HG03159 (cell line): ENCODE measurements around the gene RBM33.

ENCODE experiments used
- ATAC-seq: cut with Tn5 transposase; IDR thresholded peaks from one replicate; pipeline ENCODE4 v1.9.1; 2021; ENCODE audit warnings: mild to moderate bottlenecking, moderate library complexity; ENCODE audit not compliant: unreplicated experiment

The RBM33 gene

DNA sequence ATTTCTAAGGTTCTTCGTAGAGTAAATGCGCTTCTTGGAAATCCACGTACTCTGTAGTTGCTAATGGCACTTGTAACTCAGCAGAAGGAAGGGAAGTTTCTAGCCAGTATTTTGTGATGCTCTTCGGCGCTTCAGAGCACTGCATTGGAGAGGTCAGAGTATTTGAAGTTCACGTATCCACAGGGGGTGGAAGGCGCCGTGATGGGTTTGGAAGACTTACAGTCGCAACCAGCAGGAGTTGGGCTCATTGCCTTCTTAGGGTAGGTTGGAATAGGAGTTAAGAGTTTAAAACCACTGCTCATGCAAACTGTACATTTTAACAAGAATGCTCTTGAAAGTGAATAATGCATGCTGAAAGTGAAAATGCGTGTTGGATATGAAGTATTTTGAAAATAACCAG is 118.7 kb downstream of the RBM33 start:
- ATAC-seq = no peak

DNA sequence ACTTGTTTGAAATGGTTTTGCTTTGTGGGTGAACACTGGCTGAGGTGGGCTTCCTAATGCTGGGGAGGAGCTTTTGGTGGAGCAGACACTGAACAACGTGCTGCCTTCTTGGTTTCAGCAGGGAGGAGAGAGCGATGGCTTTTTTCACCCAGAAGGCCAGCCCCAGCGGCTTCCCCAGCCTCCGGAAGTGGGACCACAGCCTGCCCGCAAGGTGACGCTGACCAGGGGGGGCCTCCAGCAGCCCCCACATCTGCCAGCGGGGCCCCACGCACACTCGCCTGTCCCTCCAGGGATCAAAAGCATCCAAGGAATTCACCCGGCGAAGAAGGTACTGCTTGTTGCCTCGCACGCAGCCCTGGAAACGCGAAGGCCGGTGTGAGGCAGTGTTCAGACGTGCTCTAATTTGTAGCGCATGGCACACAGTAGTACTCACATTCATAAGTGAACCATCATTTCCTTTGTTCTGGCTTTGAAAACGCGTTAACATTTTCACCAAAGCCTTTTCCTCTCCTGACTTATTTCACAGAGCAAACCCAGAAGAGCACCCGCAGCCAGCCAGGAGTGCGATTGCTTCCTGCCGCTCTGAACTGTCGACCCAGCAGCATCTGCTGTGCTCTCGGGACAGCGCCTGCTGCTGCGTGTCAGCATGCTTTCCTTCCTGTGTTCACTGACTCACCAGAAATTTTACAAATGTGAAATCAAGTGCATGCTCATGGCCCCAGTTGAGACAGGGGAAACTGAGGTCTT is 119.4 kb downstream of the RBM33 start:
- ATAC-seq = peak; percentile 54

DNA sequence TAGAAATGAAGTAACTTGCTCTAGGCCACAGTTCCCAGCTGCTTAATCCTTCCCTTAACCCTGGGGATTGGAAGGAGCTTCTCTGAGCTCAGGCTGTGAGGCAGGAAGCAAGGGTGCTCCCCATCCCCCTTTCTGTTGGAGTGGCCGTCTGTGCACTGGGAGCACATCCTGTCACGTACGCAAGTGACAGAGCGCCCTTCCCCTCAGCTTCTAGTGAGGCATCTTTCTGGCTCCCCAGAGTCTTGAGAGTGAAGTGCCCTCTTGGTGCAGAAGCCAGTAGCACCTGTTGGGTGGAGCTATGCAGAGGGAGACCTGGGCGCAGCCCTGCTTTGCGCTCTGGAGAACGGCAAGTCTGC is 120.0 kb downstream of the RBM33 start:
- ATAC-seq = peak; percentile 38

DNA sequence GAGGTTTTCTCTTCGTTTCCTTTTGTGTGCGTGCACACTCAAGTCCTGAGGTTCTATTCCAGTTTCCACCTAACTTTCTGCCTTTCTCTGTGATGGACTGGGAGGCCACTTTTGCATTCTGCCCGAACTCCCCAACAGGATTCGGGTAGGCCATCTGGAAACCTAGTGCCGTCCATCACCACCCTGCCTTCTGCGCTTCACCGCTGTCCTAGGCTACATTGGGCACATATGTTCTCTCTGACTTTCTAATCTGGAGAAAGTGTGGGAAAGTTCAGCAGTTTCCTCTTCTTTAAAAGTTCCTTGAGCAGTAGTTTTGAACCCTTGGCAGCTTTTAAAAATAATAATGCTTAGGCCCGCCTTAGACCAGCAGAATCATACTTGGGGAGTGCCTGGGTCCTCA is 121.0 kb downstream of the RBM33 start:
- no peak for ATAC-seq

DNA sequence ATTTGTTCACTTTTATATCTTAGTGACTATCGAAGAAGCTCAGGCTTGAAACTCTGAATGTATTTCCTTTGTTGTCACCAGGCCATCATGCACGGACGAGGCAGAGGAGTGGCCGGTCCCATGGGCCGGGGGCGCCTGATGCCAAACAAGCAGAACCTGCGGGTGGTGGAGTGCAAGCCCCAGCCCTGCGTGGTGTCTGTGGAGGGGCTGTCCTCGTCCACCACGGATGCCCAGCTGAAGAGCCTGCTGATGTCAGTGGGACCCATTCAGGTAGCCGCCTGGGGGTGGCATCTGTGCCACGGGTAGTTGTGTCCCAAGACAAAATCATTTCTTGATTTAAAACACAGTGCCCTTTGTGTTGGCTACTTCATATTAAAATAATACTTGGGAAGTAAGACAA is 121.9 kb downstream of the RBM33 start:
- ATAC-seq = no peak

DNA sequence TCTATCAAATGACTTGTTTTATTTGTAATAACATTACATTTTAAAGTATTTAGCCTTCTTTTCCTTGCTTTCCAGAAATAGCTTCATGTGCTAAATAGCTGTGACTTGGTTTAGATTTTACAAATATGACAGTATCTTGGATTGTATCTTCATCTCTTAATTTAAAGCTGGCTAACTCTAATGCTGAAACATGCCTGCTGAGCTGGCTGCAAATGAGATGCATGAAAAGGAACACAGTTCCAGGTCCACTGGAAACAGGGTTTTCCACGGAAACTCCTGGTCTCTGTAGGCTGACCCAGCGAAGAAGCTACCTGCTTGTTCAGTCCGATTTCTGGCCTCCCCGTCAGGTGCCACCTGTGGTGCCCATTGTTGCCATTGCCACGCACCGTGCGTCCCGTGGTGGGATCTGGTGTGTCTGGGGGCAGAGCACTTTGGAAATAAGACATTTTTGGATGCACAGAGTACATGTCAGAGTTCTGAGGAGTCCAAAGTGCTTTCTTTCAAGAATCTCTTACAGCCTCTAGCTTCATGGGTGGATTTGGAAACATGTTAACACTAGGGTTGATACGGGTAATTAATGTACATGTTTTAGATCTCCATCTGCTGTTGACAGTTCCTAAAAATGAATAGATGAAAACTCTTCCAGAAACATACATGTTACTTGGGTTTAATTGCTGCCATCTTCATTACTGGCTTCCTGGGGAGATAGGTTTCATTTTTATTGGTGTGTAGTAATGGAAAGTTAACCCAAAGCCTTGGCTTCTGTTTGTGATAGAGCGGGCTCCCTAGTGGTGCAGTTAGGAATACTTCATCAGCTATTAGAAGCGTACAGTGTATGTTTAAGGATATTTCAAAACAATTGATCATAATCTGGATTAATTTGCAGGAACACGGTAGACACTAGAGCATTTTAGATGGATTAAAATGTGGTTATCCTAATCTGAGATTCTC is 122.8 kb downstream of the RBM33 start:
- no peak for ATAC-seq

DNA sequence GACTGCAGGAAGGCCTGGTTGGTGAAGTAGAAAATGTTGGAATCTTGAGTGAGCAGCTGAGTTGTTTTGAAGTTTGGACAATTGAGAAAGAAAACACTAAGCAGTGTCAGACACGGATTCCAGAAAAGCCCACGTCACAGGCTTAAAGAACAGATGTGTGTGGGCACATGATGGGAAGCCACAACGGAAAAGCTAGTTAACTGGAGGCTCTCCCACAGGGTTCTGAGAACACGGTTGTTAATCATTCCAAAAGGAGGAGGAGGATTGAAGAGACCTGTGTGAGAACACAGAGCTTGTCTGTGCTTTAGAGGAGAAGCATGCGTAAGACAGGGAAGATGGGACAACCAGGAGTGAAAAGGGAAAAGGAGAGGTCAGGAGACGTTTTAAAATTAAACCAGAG is 125.2 kb downstream of the RBM33 start:
- no peak for ATAC-seq

DNA sequence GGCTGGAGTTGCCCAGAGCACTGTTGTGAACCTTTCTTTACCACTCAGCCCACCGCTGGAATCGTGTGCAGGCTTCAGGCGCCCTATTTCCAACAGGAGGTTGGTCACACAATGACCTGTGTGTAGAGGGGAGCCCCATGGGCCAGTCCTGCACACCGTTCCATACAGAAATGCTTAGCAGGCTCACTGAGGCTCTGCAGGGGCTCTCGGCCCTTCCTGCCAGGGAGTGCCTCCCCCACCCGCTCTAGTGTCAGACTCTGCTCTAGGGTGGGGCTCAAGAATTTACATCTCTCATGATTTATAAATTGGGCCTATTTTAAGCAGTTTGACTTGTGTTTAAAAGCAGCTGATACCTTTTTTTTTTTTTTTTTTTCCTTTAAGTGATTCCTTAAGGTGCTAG is 125.8 kb downstream of the RBM33 start:
- ATAC-seq = no peak

DNA sequence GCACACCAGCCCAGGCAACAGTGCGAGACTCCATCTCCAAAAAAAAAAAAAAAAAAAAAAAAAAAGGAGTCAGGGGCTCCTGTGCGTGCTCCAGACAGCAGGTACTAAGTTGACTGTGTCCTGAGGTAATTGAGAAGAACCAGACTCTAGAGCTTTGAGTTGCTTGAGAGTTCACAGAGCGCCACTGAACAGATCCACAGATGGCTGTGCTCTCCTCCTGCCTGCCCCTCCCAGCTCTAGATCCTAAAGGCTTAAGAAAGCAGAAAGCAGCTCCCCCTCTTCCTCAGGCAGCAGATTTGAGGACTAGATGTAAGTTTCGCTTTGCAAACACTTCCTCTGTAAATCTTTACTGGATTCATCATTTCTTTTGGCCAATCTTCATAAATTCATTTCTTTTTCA is 129.1 kb downstream of the RBM33 start:
- no peak for ATAC-seq

DNA sequence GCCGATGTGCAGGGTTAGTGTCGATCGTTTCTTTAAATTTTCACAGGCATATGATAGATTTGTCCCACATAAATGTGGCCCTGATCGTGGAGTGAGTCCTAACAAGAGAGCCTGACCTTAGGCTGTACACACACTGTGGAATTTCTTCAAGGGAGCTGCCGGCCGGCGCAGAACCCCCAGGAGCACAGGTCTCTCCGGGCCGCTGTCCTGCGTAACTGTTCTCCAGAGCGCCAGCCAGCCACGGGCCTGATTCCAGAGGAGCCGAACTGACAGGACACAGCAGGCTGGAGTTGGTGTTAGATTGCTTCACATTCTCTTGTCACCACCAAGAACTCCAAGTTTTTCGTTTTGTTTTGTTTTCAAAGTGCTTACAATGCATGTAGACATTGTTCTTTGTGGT is 130.5 kb downstream of the RBM33 start:
- ATAC-seq = no peak

DNA sequence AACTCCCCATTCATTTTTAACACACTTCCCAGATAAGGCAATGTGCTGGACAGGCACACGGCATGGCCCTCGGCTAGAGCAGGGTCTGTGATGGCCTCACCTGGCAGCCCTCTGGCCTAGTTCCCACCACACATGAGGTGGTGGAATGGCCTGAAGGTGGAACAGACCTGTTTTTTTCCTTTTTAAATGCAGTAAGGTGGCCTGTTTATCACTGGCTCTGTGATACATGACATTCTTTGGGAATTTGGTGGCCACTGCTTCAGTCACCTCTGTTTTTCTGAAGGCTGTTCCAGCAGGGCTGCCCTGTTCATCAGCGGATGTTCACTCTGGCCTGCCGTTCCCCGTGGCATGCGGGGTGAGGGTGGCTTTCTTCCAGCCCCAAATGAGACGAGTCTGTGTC is 131.2 kb downstream of the RBM33 start:
- ATAC-seq = no peak

DNA sequence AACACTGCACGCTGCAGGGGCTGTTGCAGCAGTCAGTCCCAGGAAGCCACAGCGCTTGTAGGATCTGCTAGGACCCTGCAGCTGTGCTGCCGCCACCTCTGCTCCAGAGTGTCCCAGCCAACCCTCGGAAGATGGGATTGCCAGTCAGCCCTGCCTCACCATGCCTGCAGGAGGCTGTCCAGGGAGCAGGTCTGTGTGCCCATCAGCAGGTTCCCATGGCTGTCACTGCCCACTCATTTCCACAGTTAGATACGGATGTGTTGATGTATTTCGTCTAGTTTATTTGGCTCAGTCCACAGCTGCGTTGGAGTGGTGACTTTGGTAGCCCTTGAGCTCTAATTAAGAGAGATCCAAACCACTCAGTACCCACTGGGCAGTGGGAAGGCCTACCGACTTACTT is 132.1 kb downstream of the RBM33 start:
- no peak for ATAC-seq

DNA sequence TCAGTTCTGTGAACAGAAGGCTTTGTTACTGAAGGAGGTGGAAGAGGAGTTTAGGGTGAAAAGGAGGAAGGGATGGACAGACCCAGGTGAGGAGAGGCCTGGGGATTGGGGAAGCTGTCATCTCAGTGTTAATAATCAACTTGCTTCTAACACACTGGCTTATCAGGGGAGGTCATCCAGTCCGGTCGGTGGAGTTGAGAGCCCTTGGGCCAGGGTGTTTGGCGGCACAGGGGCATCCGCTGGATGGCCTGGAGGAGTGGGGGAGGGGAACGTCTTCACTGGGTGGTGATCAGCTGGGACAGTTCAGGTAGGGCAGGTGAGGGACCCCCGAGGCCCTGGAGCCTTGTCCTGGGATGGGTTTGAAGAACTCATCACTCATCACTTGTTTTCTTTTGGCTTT is 133.9 kb downstream of the RBM33 start:
- no peak for ATAC-seq

DNA sequence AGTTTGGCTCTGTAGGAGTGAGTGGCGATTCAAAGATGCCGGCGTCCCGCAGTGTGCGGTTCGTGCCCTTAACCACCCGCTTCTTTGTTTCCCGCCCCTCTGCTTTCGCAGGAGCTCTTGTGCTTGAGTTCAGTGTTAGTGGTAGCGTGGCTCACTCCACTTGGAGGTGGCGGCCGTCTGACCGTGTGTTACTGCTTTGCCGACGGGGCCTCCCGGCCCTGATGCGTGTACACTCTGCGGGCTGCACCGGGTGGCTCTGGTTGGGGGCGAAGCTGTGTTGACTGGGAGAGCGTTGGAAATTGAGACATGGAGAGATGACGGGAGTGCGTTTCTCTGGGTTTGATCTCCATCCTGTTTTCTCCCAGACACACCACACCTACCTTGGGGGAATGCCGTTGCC is 136.4 kb downstream of the RBM33 start:
- ATAC-seq = no peak

DNA sequence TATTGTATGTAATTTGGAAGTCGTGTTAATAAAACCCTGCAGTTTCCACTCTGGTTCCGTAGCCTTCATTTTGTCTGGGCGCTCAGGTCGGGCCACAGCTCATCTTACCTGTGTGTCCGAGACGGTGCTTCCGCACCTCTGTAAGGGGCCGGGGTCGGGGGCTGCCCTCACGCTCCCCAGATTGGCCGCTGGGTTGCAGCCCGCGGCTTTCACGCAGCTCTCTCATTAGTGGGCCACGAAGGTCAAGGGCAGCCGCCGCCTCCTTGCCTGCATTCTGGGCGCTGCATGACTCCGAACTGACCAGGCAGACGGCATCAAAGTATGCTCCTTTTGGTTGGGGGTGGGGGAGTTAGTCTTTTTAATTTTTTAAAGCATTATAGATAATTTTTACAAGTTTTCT is 137.0 kb downstream of the RBM33 start:
- ATAC-seq = no peak

DNA sequence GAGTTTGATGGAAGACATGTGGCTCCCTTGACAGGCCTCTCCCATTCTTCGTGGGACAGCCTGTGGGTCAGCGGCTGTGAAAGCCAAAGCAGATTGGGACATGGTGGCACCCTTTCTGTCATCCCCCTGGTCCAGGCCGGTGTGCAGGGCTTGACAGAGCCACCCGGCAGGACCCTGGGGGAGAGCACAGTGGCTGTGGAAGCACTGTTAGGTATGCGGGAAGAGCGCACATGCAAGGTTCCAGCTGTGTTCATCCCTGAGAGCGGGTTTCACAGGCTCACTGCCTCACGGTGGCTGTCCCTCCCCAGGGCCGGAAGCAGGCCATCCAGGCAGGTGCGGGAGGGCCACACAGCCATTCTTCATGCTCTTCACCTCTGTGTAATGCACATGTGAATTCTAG is 138.0 kb downstream of the RBM33 start:
- no peak for ATAC-seq

DNA sequence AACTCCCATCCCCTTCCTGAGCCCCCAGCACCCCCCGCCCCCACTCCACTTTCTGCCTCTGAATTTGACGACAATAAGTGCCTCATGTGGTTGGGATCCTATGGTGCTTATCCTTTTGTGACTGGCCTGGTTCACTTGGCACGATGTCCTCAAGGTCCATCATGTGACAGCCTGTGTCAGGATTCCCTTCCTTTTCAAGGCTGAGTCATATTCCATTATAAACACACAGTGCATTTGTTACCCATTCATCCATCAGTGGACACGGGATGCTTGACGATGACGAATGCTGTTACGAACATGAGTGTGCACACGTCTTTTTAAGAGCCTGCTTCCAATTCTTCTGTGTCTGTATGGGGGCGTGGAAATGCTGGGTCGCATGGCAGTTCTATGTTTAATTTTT is 141.1 kb downstream of the RBM33 start:
- no peak for ATAC-seq

DNA sequence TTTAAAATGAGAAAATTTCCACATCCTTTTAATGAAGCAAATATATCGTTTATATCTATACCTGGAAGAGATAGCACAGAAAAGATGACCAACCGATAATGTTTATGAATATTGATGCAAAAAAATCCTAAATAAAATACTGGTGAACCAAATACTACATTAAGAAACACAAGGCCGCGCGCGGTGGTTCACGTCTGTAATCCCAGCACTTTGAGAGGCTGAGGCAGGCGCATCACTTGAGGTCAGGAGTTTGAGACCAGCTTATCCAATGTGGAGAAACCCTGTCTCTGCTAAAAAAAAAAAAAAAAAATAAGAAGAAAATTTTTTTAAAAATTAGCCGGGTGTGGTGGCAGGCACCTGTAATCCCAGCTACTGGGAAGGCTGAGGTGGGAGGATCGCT is 142.0 kb downstream of the RBM33 start:
- ATAC-seq = no peak

DNA sequence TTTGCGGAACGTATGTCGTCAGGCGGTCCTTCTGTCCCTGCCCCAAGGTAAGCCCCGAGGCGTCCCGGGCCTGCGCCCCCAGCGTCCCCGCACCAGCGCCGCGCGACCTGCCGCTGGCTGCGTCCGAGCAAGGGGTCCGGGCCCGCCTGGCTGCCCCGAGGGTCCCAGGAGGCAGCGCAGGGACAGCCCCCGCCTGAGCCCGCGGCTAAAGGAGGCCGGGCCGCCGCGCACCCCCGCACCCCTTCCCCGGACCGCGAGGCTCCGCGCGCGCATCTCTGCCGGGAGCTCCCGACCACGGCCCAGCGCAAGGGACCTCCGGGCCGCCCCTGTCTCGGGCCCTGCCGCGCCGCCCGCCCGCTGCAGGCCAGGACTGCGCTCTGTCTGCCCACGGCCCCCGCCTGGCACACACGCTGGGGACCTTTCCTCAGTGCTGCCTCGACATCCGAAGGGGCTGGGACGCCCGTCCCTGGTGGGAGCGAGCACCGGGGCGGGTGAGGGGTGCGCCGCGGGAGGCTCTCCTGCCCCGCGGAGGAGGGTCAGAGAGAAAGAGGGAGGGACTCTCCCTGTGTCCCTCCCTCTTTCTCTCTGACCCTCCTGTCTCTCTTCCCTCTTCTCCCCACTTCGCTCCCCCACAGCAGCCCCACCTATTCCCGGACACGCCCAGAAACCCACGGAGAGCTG is 142.8 kb downstream of the RBM33 start:
- ATAC-seq = no peak

DNA sequence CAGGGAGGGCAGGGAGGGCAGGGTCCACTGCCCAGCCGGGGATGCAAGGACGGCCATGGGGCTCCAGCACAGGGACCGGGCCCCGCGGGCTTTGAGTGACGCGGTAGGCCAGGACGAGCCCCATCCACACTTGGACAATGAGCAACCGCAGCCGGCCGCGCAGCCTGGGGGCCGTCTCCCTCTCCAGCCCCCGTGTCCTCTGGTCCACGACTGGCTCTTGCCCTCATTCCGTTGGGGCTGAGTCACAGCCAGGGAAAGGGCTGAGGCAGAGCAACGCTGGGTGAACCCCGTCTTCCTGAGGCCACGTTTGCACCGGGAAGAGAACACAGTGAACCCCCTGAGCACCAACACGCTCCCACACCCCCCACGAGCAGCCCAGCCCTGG is 144.1 kb downstream of the RBM33 start:
- ATAC-seq = no peak

DNA sequence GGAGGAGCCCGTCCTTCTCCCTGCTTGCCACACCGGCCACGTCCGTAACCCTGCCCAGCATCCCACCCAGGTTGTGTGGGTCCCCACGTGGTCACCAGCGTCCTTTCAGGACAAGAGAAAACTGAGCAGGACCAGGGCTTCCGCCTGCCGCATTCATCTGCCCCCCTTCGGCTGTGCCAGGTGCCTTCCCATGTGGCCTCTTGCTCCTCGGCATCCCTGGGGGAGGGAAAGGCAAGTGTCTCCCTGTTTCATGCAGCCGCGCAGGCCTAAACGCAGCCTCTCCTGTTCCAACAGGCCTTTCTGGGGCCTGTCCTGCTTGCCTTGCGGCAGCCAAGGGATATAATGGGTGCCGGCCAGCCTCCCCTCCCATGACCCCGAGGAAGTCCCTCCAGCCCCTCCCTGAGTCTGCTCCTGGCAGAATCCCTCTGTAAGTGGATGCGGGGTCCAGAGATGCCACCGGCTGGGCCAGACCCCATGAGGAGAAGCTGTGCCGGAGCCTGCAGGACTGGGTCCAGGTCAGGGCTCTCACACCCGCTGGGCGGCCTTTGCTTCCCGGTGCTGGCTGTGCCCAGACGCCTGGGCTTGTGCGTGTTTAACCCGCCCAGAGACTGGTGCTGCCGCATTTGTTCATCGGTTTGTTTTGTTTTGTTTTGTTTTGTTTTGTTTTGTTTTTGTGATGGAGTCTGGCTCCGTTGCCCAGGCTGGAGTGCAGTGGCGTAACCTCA is 144.7 kb downstream of the RBM33 start:
- no peak for ATAC-seq
